GM12891 (cell line): Measurements from ENCODE around the gene ZNG1A.

Experiments used
- PAX5 ChIP-seq: IDR thresholded peaks from 2 replicates; pipeline ENCODE4 v1.6.1; 2011; ENCODE audit warnings: low read length, moderate library complexity, mild to moderate bottlenecking; ENCODE audit not compliant: insufficient read depth, severe bottlenecking
- POLR2A ChIP-seq: IDR thresholded peaks from 2 replicates; pipeline ENCODE4 v1.6.1; 2011; ENCODE audit warnings: low read depth, low read length, control low read depth
- POLR2AphosphoS5 ChIP-seq: IDR thresholded peaks from 2 replicates; pipeline ENCODE4 v1.6.1; 2011; ENCODE audit warnings: low read depth, low read length, control low read depth
- POU2F2 ChIP-seq: IDR thresholded peaks from 2 replicates; pipeline ENCODE4 v1.6.1; 2011; ENCODE audit warnings: low read depth, mild to moderate bottlenecking, control low read depth, low read length, moderate library complexity
- SPI1 ChIP-seq: IDR thresholded peaks from 2 replicates; pipeline ENCODE4 v1.6.1; 2011; ENCODE audit warnings: low read depth, low read length, control low read depth
- TAF1 ChIP-seq: IDR thresholded peaks from 2 replicates; pipeline ENCODE4 v1.6.1; 2011; ENCODE audit warnings: low read depth, low read length, control low read depth

DNA sequence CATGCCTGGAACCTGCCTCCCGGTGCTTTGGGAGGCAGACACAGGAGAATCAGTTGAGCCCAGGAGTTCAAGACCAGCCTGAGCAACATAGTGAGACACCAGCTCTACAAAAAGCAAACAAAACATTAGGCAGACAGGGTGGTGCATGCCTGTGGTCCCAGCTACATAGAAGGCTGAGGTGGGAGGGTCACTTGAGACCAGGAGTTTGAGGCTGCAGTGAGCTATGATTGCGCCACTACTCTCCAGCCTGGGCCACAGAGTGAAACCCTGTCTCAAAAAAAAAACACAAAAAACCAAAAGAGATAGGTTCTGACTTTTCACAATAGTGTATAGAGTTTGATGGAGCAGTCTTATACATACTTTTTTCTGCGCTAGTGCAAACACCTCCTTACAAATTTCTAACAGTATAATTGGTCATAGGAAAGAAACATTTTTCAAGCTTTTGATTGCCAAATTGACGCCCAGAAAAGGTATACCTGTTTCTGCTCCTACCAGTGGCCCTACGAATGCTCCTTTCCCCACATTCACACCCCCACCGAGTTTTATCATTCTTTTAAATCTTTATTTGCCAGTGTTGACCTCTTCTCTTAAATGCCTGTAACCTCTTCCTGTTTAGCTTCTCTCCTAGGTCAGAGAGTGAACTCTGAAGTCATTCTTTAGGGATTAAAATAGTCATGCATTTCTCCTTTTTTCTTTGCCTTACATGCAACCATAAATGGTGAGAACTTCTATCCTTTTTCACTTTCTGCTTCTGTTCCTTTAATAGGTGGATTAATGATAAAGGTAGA lies 43.3 kb upstream of the ZNG1A start:
- TF ChIP-seq PAX5 (no peak), POLR2A (no peak), POLR2AphosphoS5 (no peak), SPI1 (no peak), TAF1 (no peak), POU2F2 (no peak)
